Gastrocnemius medialis (tissue), 4 donors: ENCODE results near the gene ITGAV.

Source experiments
- POLR2A ChIP-seq, 2 donors: fragments of 450-650 bp; IDR thresholded peaks; one replicate each; pipeline ENCODE4 v1.6.1; 2017; ENCODE audit warnings: antibody characterized with exemption in 2 of 2, mild to moderate bottlenecking in 2 of 2, moderate library complexity in 2 of 2
- TF ChIP-seq, protein P1 (sequence below), 5 experiments: fragments of 450-650 bp in 3 of 5; fragments of 200-600 bp in 2 of 5; sonication (generic) in 2 of 5; IDR thresholded peaks in 4 of 5; conservative IDR thresholded peaks in 1 of 5; 1 replicate in 4 of 5; 2 replicates in 1 of 5; pipeline ENCODE4 v1.5.1; 2016 to 2019; ENCODE audit warnings: antibody characterized with exemption in 5 of 5, mild to moderate bottlenecking in 3 of 5, moderate library complexity in 3 of 5

- TF ChIP-seq, protein P1, sequence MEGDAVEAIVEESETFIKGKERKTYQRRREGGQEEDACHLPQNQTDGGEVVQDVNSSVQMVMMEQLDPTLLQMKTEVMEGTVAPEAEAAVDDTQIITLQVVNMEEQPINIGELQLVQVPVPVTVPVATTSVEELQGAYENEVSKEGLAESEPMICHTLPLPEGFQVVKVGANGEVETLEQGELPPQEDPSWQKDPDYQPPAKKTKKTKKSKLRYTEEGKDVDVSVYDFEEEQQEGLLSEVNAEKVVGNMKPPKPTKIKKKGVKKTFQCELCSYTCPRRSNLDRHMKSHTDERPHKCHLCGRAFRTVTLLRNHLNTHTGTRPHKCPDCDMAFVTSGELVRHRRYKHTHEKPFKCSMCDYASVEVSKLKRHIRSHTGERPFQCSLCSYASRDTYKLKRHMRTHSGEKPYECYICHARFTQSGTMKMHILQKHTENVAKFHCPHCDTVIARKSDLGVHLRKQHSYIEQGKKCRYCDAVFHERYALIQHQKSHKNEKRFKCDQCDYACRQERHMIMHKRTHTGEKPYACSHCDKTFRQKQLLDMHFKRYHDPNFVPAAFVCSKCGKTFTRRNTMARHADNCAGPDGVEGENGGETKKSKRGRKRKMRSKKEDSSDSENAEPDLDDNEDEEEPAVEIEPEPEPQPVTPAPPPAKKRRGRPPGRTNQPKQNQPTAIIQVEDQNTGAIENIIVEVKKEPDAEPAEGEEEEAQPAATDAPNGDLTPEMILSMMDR (IDR thresholded peaks at IDR 0.05 in 4 of 5, conservative IDR thresholded peaks at IDR 0.05 in 1 of 5), result no peak
- TF ChIP-seq POLR2A (IDR thresholded peaks at IDR 0.05), result no peak
Observed at GRCh38 chr2:186624276-186624675, 34.4 kb downstream of the ITGAV start.
